A673 (cell line): ENCODE measurements around the gene MAPKAPK5. TPM values are rescaled to one million over a fixed set of nuclear protein-coding genes. Genes with fewer than 3 reads are reported as not detected.
A peak's percentile ranks its signal among the peaks of the same experiment; 100 is the strongest.

Experiments
- BruUV-seq: library from RNA; stranded (reverse); fragments of 400-500 nt; replicated peaks from 2 replicates; lab custom pipeline; 2021; lab: Mats Ljungman, UMichigan
- CTCF ChIA-PET: fragments of 300-600 bp; sonication (Branson Sonifier 250); formaldehyde crosslinking; loops from one replicate; lab custom pipeline; 2022; ENCODE audit warnings: antibody characterized with exemption; lab: Charles Lee
- POLR2A ChIA-PET: fragments of 300-600 bp; sonication (Branson Sonifier 250); formaldehyde crosslinking; loops from one replicate; lab custom pipeline; 2022; ENCODE audit warnings: antibody characterized with exemption; ENCODE audit not compliant: low non-redundant PET; lab: Charles Lee
- DNase-seq: peaks from one replicate; pipeline ENCODE4 v3.0.0-alpha.2; 2015; ENCODE audit warnings: low spot score
- H3K27ac ChIP-seq: fragments of 200-600 bp; sonication (generic); 2 replicates; pipeline ENCODE4 v1.5.1; 2016; ENCODE audit warnings: mixed run types, low read depth, mild to moderate bottlenecking, mixed read lengths, antibody characterized with exemption, low read length; ENCODE audit not compliant: poor library complexity, severe bottlenecking
- H3K27me3 ChIP-seq: fragments of 200-600 bp; sonication (generic); replicated peaks from 2 replicates; pipeline ENCODE4 v1.6.1; 2017; ENCODE audit warnings: mixed run types, low read depth, mild to moderate bottlenecking, mixed read lengths, antibody characterized with exemption, low read length; ENCODE audit not compliant: insufficient read depth, poor library complexity
- H3K36me3 ChIP-seq: fragments of 200-600 bp; sonication (generic); 2 replicates; pipeline ENCODE4 v1.6.1; 2016; ENCODE audit warnings: mixed run types, mild to moderate bottlenecking, mixed read lengths, antibody characterized with exemption, low read length; ENCODE audit not compliant: insufficient read depth, poor library complexity, severe bottlenecking
- H3K4me1 ChIP-seq: fragments of 200-600 bp; sonication (generic); 2 replicates; pipeline ENCODE4 v1.6.1; 2017; ENCODE audit warnings: mixed run types, mild to moderate bottlenecking, mixed read lengths, antibody characterized with exemption, low read length; ENCODE audit not compliant: insufficient read depth, poor library complexity, severe bottlenecking
- H3K4me3 ChIP-seq: fragments of 200-600 bp; sonication (generic); 2 replicates; pipeline ENCODE4 v1.5.1; 2016; ENCODE audit warnings: low read depth, mixed run types, mild to moderate bottlenecking, mixed read lengths, low read length; ENCODE audit not compliant: poor library complexity, severe bottlenecking
- H3K9me3 ChIP-seq: fragments of 200-600 bp; sonication (generic); 2 replicates; pipeline ENCODE4 v1.6.1; 2016; ENCODE audit warnings: mixed run types, low read depth, mild to moderate bottlenecking, mixed read lengths, antibody characterized with exemption, low read length; ENCODE audit not compliant: poor library complexity, severe bottlenecking
- EZH2 ChIP-seq: fragments of 200-600 bp; sonication (generic); IDR thresholded peaks from 2 replicates; pipeline ENCODE4 v1.6.1; 2017; ENCODE audit warnings: borderline replicate concordance, low read depth, mild to moderate bottlenecking, mixed read lengths, antibody characterized with exemption, low read length; ENCODE audit not compliant: poor library complexity, severe bottlenecking
- intact Hi-C: fragments of 100-400 bp; cut with micrococcal nuclease; formaldehyde crosslinking; loops from one replicate; pipeline ENCODE4 v1.10.0; 2022; ENCODE audit not compliant: unreplicated experiment
- total RNA-seq: library from RNA; stranded (reverse); gene quantifications from 2 replicates; pipeline ENCODE4 v1.2.3, GENCODE V29; 2021
- TF ChIP-seq, protein P1 (sequence below): fragments of 300-800, 200-600 bp; sonication (generic); conservative IDR thresholded peaks from 2 replicates; pipeline ENCODE4 v1.5.1; 2017; ENCODE audit warnings: low read depth, mild to moderate bottlenecking, antibody characterized with exemption, low read length, moderate library complexity, mixed read lengths

Gene MAPKAPK5
- total RNA-seq, 1 experiment from 2014 or later: 67.4 TPM

GRCh38 chr12:111886662-111887545 lies 44.9 kb downstream of the MAPKAPK5 start:
- intact Hi-C loops: no loop called here
- POLR2A ChIA-PET: no interaction called here
- Histone ChIP-seq H3K27me3 (no peaks in the 10 kb centered on the region), H3K27ac (peak overlapping the region; percentile 23), H3K4me1 (no peaks in the 10 kb centered on the region), H3K9me3 (no peaks in the 10 kb centered on the region), H3K4me3 (no peak overlapping the region), H3K36me3 (peaks cover 68% of the 10 kb centered on the region)
- CTCF ChIA-PET: no interaction called here
- TF ChIP-seq, protein P1, sequence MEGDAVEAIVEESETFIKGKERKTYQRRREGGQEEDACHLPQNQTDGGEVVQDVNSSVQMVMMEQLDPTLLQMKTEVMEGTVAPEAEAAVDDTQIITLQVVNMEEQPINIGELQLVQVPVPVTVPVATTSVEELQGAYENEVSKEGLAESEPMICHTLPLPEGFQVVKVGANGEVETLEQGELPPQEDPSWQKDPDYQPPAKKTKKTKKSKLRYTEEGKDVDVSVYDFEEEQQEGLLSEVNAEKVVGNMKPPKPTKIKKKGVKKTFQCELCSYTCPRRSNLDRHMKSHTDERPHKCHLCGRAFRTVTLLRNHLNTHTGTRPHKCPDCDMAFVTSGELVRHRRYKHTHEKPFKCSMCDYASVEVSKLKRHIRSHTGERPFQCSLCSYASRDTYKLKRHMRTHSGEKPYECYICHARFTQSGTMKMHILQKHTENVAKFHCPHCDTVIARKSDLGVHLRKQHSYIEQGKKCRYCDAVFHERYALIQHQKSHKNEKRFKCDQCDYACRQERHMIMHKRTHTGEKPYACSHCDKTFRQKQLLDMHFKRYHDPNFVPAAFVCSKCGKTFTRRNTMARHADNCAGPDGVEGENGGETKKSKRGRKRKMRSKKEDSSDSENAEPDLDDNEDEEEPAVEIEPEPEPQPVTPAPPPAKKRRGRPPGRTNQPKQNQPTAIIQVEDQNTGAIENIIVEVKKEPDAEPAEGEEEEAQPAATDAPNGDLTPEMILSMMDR: no peak
- TF ChIP-seq EZH2: no peak
- no TSS peak for BruUV-seq
- no peak for DNase-seq

- intact Hi-C loops: no loop called here
- Histone ChIP-seq H3K27me3 (no peaks in the 10 kb centered on the region), H3K4me3 (no peak overlapping the region), H3K9me3 (no peaks in the 10 kb centered on the region), H3K27ac (no peak overlapping the region), H3K4me1 (no peaks in the 10 kb centered on the region), H3K36me3 (peaks cover 66% of the 10 kb centered on the region)
- CTCF ChIA-PET: no interaction called here
- TF ChIP-seq EZH2: no peak
- TF ChIP-seq, protein P1: no peak
- BruUV-seq: no TSS peak
- no peak for DNase-seq
- POLR2A ChIA-PET: no interaction called here
These were observed 46.1 kb downstream of the MAPKAPK5 start for GRCh38 chr12:111887926-111888745.

DNA sequence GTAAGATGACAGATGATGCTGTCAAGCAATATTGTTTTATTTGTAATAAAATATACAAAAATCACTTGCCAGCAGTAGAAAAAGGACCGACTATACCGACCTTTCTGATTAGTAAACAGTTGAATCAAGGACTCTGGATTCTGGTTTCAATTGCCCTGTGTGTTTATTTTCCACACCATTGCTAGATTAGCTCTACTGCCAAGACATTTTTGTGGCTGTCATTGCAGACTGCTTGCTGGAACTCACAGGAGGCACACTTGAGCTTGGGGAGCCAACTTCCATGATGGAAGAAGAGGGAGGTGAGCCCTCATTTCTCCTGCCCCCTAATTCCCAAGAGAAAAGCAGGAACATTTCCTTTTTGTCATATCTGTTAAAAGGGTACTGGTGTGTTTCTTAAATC lies 51.3 kb downstream of the MAPKAPK5 start:
- intact Hi-C loops: no loop called here
- ChIA-PET CTCF (no interaction called here), POLR2A (no interaction called here)
- Histone ChIP-seq H3K27ac (no peak overlapping the region), H3K36me3 (peaks cover 41% of the 10 kb centered on the region), H3K27me3 (no peaks in the 10 kb centered on the region), H3K9me3 (no peaks in the 10 kb centered on the region), H3K4me3 (no peak overlapping the region), H3K4me1 (no peaks in the 10 kb centered on the region)
- no peak for DNase-seq
- BruUV-seq: no TSS peak
- TF ChIP-seq, protein P1: no peak
- TF ChIP-seq EZH2: no peak
